ENCODE measurements around the gene BCL3. TPM values are rescaled to one million over a fixed set of nuclear protein-coding genes. Genes with fewer than 3 reads are reported as not detected.

The BCL3 gene
- total RNA-seq, 1 donor = 13.4 TPM

- no peak for DNase-seq (ENCODE audit: low read depth)
- TF ChIP-seq CTCF (IDR thresholded peaks at IDR 0.05; ENCODE audit: insufficient read depth, low read length) = no peak
- no peak overlapping the region for H3K4me3 ChIP-seq (ENCODE audit: low read depth, low read length)
These were observed 51.3 kb downstream of the BCL3 start for GRCh38 chr19:44799627-44800346.

GRCh38 chr19:44800461-44800860 lies 52.0 kb downstream of the BCL3 start:
- peak; percentile 99 for TF ChIP-seq CTCF (IDR thresholded peaks at IDR 0.05; ENCODE audit: insufficient read depth, low read length)
- DNase-seq (ENCODE audit: low read depth) = peak; percentile 72
- no peak overlapping the region for H3K4me3 ChIP-seq (ENCODE audit: low read depth, low read length)

GRCh38 chr19:44803442-44804428 lies 55.2 kb downstream of the BCL3 start:
- no peak overlapping the region for H3K4me3 ChIP-seq (ENCODE audit: low read depth, low read length)
- no peak for TF ChIP-seq CTCF (IDR thresholded peaks at IDR 0.05; ENCODE audit: insufficient read depth, low read length)
- no peak for DNase-seq (ENCODE audit: low read depth)

- TF ChIP-seq CTCF (IDR thresholded peaks at IDR 0.05; ENCODE audit: insufficient read depth, low read length) = no peak
- H3K4me3 ChIP-seq (ENCODE audit: low read depth, low read length) = no peak overlapping the region
- DNase-seq (ENCODE audit: low read depth) = no peak
These were observed 57.8 kb downstream of the BCL3 start for GRCh38 chr19:44806291-44806690.

GRCh38 chr19:44807162-44807561 lies 58.7 kb downstream of the BCL3 start:
- TF ChIP-seq CTCF (IDR thresholded peaks at IDR 0.05; ENCODE audit: insufficient read depth, low read length) = no peak
- no peak for DNase-seq (ENCODE audit: low read depth)
- H3K4me3 ChIP-seq (ENCODE audit: low read depth, low read length) = no peak overlapping the region

- TF ChIP-seq CTCF (IDR thresholded peaks at IDR 0.05; ENCODE audit: insufficient read depth, low read length) = peak; percentile 53
- peak; percentile 34 for DNase-seq (ENCODE audit: low read depth)
- no peak overlapping the region for H3K4me3 ChIP-seq (ENCODE audit: low read depth, low read length)
These were observed 59.3 kb downstream of the BCL3 start for GRCh38 chr19:44807652-44808462.
